ENCODE data around the gene USP8.

DNA sequence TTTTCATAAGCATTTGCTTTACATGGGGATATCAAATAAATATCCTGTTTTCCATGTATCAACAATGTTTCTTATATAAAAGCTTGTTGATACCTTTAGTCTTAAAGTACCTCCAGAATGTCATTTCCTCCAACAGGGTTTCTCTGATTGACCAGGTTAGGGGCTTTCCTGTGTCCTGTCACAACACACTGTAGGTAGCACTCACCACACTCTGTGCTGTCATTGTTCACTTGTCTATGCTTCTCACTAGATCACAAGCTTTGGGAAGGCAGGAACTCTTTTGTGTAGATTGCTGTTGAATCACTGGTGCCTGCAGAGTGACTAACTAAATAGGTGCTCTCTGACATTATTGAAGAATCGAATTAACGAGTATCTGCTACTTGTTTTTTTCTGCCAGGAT lies 72.5 kb downstream of the USP8 start:
- TF ChIP-seq TAF1 (IDR thresholded peaks at IDR 0.05; ENCODE audit: borderline replicate concordance, insufficient read depth, low read length) (no peak), SIN3A (IDR thresholded peaks at IDR 0.05; ENCODE audit: borderline replicate concordance, insufficient read depth, low read length) (no peak), POLR2AphosphoS5 (IDR thresholded peaks at IDR 0.05; ENCODE audit: low read depth, low read length) (no peak), FOXP2 (optimal IDR thresholded peaks at IDR 0.05; ENCODE audit: borderline replicate concordance, extremely low read depth, extremely low read length, insufficient read depth) (no peak), REST (IDR thresholded peaks at IDR 0.05; ENCODE audit: insufficient read depth in 1 of 2, low read depth in 2 of 2, low read length in 2 of 2) (no peak)

Measured in PFSK-1 (cell line).